ENCODE measurements around the gene OR5H6. TPM values are rescaled to one million over a fixed set of nuclear protein-coding genes. Genes with fewer than 3 reads are reported as not detected.
"Not testable (repeated sequence)": the region's sequence is repeated elsewhere in the genome, so short reads cannot be mapped to it uniquely, and the experiment has no call there.

OR5H6 gene
- not detected for polyA plus RNA-seq

DNA sequence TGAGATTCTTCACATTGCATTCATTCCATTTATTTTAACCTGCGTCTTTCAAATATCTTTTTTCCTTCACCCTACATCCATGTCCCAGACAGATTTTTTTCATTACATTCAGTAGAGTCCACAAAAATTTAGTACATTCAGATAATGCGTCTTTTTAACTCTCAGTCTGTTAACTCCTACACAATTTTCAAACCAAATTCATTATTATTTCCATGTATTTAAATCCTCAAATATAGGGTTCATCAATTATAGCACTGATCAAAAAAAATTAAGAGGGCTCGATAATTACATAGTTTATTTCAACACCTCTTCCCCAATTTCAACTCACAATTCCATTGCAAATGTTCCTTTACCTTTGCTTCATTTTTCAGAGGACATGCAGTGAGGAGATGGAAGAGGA lies at the start of gene OR5H6:
Gene OR5H6 (plus strand): TSS at position 301 of the 400 bp plus-strand sequence. CDS start 89 bp downstream, at position 390.
- no peaks in the 10 kb centered on the region for H3K4me1 ChIP-seq (ENCODE audit: control insufficient read depth in 2 of 2, insufficient read depth in 2 of 2, low read length in 1 of 2)
- H3K9me3 ChIP-seq (ENCODE audit: control insufficient read depth in 2 of 2, insufficient read depth in 1 of 2, low read depth in 1 of 2, low read length in 1 of 2): no peaks in the 10 kb centered on the region
- no peak within 1 kb of the TSS for H3K4me3 ChIP-seq (ENCODE audit: low read depth in 1 of 2, low read length in 2 of 2)
- H3K27ac ChIP-seq (ENCODE audit: low read depth in 2 of 2, low read length in 1 of 2): no peak within 1 kb of the TSS
- H3K27me3 ChIP-seq (ENCODE audit: control insufficient read depth in 1 of 2, insufficient read depth in 2 of 2, low read length in 2 of 2): no peaks in the 10 kb centered on the region
- WGBS, 2 donors: 77 to 82% methylated on average over 3 of the region's 3 CpGs
- no peaks in the 10 kb centered on the region for H3K36me3 ChIP-seq (ENCODE audit: control insufficient read depth in 2 of 2, insufficient read depth in 2 of 2, low read length in 1 of 2)

DNA sequence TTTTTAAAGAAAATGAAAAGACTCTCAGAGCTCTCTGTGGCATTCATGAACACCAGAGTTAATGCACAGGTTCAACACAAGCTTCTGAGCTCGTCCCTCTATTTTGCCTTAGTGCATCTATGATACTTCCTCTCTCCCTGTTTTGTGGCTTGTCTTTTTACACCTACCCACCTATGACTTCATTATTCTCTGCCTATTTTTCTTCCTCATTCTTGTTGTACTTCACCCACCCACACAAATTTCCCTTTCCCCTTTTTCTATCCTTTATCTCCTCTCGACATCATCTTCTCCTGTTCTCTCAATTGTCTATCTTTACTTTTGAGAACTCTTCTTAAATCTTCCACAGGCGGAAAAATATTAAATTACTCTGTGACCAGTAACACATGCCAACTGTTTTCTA lies 49.0 kb upstream of the OR5H6 start:
- Histone ChIP-seq H3K36me3 (ENCODE audit: control insufficient read depth in 2 of 2, insufficient read depth in 2 of 2, low read length in 1 of 2) (no peaks in the 10 kb centered on the region), H3K4me3 (ENCODE audit: low read depth in 1 of 2, low read length in 2 of 2) (no peak overlapping the region), H3K27ac (ENCODE audit: low read depth in 2 of 2, low read length in 1 of 2) (no peak overlapping the region), H3K9me3 (ENCODE audit: control insufficient read depth in 2 of 2, insufficient read depth in 1 of 2, low read depth in 1 of 2, low read length in 1 of 2) (peaks cover 0 to 2% of the 10 kb centered on the region in 2 donors), H3K27me3 (ENCODE audit: control insufficient read depth in 1 of 2, insufficient read depth in 2 of 2, low read length in 2 of 2) (no peaks in the 10 kb centered on the region), H3K4me1 (ENCODE audit: control insufficient read depth in 2 of 2, insufficient read depth in 2 of 2, low read length in 1 of 2) (no peaks in the 10 kb centered on the region)
- 62 to 66% methylated on average over 3 of the region's 3 CpGs for WGBS, 2 donors

DNA sequence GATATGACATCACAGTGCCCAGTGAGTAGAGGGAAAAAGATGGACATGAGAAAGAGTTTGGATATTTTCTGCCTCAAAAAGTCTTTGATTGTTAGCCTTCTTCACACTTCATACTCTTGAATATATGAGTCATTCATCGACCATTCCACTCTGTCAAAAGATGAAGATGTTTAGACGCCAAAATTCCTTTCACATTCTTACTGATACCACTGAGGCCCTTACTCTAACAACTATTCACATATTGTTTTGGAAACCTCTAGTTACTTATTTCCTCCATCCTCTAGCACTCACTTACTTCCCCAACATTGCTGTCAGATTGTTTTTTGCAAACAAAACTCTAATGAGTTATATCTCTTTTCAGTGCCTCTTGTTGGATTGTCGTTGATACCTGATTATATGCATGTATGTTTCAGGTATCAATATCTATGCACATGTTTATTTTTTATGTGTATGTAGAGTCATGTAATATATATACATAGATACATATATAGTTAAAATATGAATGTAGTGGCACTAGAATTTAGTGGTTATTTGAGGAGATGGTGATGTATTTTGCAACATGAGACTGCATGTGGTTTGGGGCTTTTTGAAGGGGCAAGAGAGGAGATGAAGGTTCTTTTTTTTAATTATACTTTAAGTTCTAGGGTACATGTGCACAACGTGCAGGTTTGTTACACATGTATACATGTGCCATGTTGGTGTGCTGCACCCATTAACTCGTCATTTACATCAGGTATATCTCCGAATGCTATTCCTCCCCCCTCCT lies 40.0 kb upstream of the OR5H6 start:
- Histone ChIP-seq H3K36me3 (ENCODE audit: control insufficient read depth in 2 of 2, insufficient read depth in 2 of 2, low read length in 1 of 2) (no peaks in the 10 kb centered on the region), H3K9me3 (ENCODE audit: control insufficient read depth in 2 of 2, insufficient read depth in 1 of 2, low read depth in 1 of 2, low read length in 1 of 2) (no peaks in the 10 kb centered on the region), H3K27ac (ENCODE audit: low read depth in 2 of 2, low read length in 1 of 2) (no peak overlapping the region), H3K27me3 (ENCODE audit: control insufficient read depth in 1 of 2, insufficient read depth in 2 of 2, low read length in 2 of 2) (no peaks in the 10 kb centered on the region), H3K4me3 (ENCODE audit: low read depth in 1 of 2, low read length in 2 of 2) (no peak overlapping the region), H3K4me1 (ENCODE audit: control insufficient read depth in 2 of 2, insufficient read depth in 2 of 2, low read length in 1 of 2) (no peaks in the 10 kb centered on the region)
- 76 to 77% methylated on average over 5 to 6 of the region's 6 CpGs for WGBS, 2 donors

DNA sequence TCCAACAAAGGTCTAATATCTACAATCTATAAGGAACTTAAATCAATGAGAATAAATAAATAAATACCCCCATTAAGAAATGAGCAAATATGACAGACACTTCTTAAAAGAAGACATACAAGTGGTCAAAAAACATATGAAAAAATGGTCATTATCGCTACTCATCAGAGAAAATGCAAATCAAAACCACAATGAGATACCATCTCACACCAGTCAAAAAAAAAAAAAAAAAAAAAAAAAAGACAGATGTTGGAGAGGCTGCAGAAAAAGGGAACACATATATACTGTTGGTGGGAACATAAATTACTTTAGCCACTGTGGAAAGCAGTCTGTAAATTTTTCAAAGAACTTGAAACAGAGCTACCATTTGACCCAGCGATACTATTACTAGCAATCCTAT lies 31.6 kb upstream of the OR5H6 start:
- H3K27ac ChIP-seq (ENCODE audit: low read depth in 2 of 2, low read length in 1 of 2): no peak overlapping the region
- no peaks in the 10 kb centered on the region for H3K9me3 ChIP-seq (ENCODE audit: control insufficient read depth in 2 of 2, insufficient read depth in 1 of 2, low read depth in 1 of 2, low read length in 1 of 2)
- H3K27me3 ChIP-seq (ENCODE audit: control insufficient read depth in 1 of 2, insufficient read depth in 2 of 2, low read length in 2 of 2): no peaks in the 10 kb centered on the region
- 83 to 86% methylated on average over 2 of the region's 2 CpGs for WGBS, 2 donors
- H3K36me3 ChIP-seq (ENCODE audit: control insufficient read depth in 2 of 2, insufficient read depth in 2 of 2, low read length in 1 of 2): no peaks in the 10 kb centered on the region
- no peak overlapping the region for H3K4me3 ChIP-seq (ENCODE audit: low read depth in 1 of 2, low read length in 2 of 2)
- H3K4me1 ChIP-seq (ENCODE audit: control insufficient read depth in 2 of 2, insufficient read depth in 2 of 2, low read length in 1 of 2): no peaks in the 10 kb centered on the region

DNA sequence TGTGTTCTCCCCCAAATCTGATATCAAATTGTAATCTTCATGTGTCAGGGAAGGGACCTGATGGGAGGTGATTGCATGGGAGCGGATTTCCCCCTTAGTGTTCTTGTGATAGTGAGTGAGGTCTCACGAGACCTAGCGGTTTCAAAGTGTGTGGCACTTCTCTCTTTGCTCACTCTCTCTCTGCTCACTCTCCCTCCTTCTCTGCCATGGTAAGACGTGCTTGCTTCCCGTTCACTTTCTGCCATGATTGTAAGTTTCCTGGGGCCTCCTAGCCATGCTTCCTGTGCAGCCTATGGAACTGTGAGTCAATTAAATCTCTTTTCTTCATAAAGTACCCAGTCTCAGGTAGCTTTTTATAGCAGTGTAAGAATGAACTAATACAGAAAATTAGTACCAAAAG lies 30.6 kb upstream of the OR5H6 start:
- Histone ChIP-seq H3K27me3 (ENCODE audit: control insufficient read depth in 1 of 2, insufficient read depth in 2 of 2, low read length in 2 of 2) (no peaks in the 10 kb centered on the region), H3K27ac (ENCODE audit: low read depth in 2 of 2, low read length in 1 of 2) (no peak overlapping the region), H3K9me3 (ENCODE audit: control insufficient read depth in 2 of 2, insufficient read depth in 1 of 2, low read depth in 1 of 2, low read length in 1 of 2) (no peaks in the 10 kb centered on the region), H3K4me1 (ENCODE audit: control insufficient read depth in 2 of 2, insufficient read depth in 2 of 2, low read length in 1 of 2) (no peaks in the 10 kb centered on the region), H3K36me3 (ENCODE audit: control insufficient read depth in 2 of 2, insufficient read depth in 2 of 2, low read length in 1 of 2) (no peaks in the 10 kb centered on the region), H3K4me3 (ENCODE audit: low read depth in 1 of 2, low read length in 2 of 2) (no peak overlapping the region)
- WGBS, 2 donors: 62 to 73% methylated on average over 5 of the region's 5 CpGs

DNA sequence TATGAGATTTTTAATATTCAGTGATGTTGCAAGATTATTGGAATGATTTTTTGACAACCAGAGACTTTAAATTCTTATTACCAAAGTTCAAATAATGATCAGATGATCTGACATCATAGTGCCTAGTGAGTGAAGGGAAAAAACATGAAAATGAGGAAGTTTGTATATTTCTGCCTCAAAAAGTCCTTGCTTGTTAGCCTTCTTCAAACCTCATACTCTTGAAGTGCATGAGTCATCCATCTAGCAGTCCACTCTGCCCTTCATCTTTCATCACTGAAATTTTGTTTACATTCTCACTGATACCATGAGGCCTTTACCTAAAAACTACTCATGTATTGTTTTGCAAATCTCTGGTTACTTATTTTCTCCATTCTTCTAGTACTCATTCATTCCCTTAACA lies 23.9 kb upstream of the OR5H6 start:
- Histone ChIP-seq H3K36me3 (ENCODE audit: control insufficient read depth in 2 of 2, insufficient read depth in 2 of 2, low read length in 1 of 2) (no peaks in the 10 kb centered on the region), H3K27me3 (ENCODE audit: control insufficient read depth in 1 of 2, insufficient read depth in 2 of 2, low read length in 2 of 2) (no peaks in the 10 kb centered on the region), H3K4me3 (ENCODE audit: low read depth in 1 of 2, low read length in 2 of 2) (no peak overlapping the region), H3K4me1 (ENCODE audit: control insufficient read depth in 2 of 2, insufficient read depth in 2 of 2, low read length in 1 of 2) (no peaks in the 10 kb centered on the region), H3K9me3 (ENCODE audit: control insufficient read depth in 2 of 2, insufficient read depth in 1 of 2, low read depth in 1 of 2, low read length in 1 of 2) (no peaks in the 10 kb centered on the region), H3K27ac (ENCODE audit: low read depth in 2 of 2, low read length in 1 of 2) (no peak overlapping the region)

DNA sequence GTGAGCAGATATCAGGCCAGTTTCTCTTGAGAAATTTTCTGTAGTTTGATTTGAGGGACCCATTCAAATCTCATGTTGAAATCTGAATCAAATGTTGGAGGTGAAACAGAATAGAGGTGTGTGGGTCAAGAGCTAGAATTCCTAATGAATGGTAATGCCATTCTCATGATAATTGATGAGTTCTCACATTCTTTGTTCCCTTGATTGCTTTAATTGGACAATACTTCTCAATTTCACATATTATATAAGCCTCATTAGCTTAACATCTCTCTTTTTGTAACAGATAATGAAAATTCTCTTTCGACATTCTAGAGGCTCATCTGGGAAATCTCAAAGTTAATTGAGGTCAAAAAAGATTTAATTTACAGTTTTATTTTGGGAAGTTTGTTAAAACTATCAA lies 21.9 kb upstream of the OR5H6 start:
- H3K9me3 ChIP-seq (ENCODE audit: control insufficient read depth in 2 of 2, insufficient read depth in 1 of 2, low read depth in 1 of 2, low read length in 1 of 2): no peaks in the 10 kb centered on the region
- WGBS, 2 donors: 72 to 77% methylated on average over 1 of the region's 1 CpG

DNA sequence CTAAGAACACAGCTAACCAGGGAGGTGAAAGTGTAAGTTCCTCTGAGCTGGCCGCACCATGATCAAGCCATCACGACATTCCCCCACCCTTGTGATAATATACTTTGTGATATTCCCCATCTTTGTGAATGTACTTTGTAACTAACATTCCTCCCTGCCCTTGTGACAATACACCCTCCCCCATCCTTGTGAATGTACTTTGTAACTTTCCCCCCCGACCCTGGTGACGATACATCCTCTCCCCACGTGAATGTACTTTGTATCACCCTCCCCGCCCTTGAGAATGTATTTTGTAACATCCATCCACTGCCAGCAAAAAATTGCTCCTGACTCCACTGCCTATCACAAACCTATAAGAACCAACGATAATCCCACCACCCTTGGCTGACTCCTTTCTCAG lies 20.2 kb upstream of the OR5H6 start:
- H3K4me1 ChIP-seq (ENCODE audit: control insufficient read depth in 2 of 2, insufficient read depth in 2 of 2, low read length in 1 of 2): no peaks in the 10 kb centered on the region
- H3K27me3 ChIP-seq (ENCODE audit: control insufficient read depth in 1 of 2, insufficient read depth in 2 of 2, low read length in 2 of 2): no peaks in the 10 kb centered on the region
- 65 to 73% methylated on average over 7 of the region's 7 CpGs for WGBS, 2 donors
- no peaks in the 10 kb centered on the region for H3K36me3 ChIP-seq (ENCODE audit: control insufficient read depth in 2 of 2, insufficient read depth in 2 of 2, low read length in 1 of 2)
- no peak overlapping the region for H3K27ac ChIP-seq (ENCODE audit: low read depth in 2 of 2, low read length in 1 of 2)
- H3K9me3 ChIP-seq (ENCODE audit: control insufficient read depth in 2 of 2, insufficient read depth in 1 of 2, low read depth in 1 of 2, low read length in 1 of 2): no peaks in the 10 kb centered on the region
- no peak overlapping the region for H3K4me3 ChIP-seq (ENCODE audit: low read depth in 1 of 2, low read length in 2 of 2)

More for the DNA sequence above, 21.9 kb upstream of the OR5H6 start:
- H3K27ac ChIP-seq (ENCODE audit: low read depth in 2 of 2, low read length in 1 of 2): no peak overlapping the region
- no peaks in the 10 kb centered on the region for H3K4me1 ChIP-seq (ENCODE audit: control insufficient read depth in 2 of 2, insufficient read depth in 2 of 2, low read length in 1 of 2)
- no peaks in the 10 kb centered on the region for H3K36me3 ChIP-seq (ENCODE audit: control insufficient read depth in 2 of 2, insufficient read depth in 2 of 2, low read length in 1 of 2)
- no peaks in the 10 kb centered on the region for H3K27me3 ChIP-seq (ENCODE audit: control insufficient read depth in 1 of 2, insufficient read depth in 2 of 2, low read length in 2 of 2)
- no peak overlapping the region for H3K4me3 ChIP-seq (ENCODE audit: low read depth in 1 of 2, low read length in 2 of 2)

DNA sequence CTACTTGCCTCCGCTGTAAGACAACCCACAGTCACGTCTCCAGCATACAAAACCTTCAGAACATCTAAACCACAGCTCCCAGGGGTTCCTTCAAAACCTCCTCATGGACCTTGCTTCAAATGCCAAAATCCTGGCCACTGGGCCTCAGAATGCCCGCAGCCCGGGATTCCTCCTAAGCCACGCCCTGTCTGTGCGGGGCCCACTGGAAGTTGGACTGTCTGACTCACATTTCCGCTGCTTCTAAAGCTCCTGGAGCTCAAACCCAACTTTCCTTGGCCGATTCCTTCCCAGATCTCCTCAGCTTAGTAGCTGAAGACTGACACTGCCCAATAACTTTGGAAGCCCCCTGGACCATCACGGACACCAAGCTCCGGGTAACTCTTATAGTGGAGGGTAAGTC lies 17.9 kb upstream of the OR5H6 start:
- H3K4me3 ChIP-seq (ENCODE audit: low read depth in 1 of 2, low read length in 2 of 2): no peak overlapping the region
- 89 to 91% methylated on average over 10 of the region's 10 CpGs for WGBS, 2 donors

DNA sequence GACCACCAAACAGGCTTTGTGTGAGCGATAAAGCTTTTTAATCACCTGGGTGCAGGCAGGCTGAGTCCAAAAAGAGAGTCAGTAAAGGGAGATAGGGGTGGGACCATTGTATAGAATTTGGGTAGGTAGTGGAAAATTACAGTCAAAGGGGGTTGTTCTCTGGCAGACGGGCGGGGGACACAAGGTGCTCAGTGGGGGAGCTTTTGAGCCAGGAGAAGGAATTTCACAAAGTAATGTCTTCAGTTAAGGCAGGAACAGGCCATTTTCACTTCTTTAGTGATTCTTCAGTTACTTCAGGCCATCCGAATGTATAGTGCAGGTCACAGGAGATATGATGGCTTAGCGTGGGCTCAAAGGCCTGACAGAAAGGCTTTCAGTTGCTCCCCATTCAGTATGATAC lies 8.0 kb upstream of the OR5H6 start:
- not testable (repeated sequence) for H3K4me1 ChIP-seq (ENCODE audit: control insufficient read depth in 2 of 2, insufficient read depth in 2 of 2, low read length in 1 of 2); H3K4me3 ChIP-seq (ENCODE audit: low read depth in 1 of 2, low read length in 2 of 2); H3K27me3 ChIP-seq (ENCODE audit: control insufficient read depth in 1 of 2, insufficient read depth in 2 of 2, low read length in 2 of 2); H3K27ac ChIP-seq (ENCODE audit: low read depth in 2 of 2, low read length in 1 of 2); H3K9me3 ChIP-seq (ENCODE audit: control insufficient read depth in 2 of 2, insufficient read depth in 1 of 2, low read depth in 1 of 2, low read length in 1 of 2); H3K36me3 ChIP-seq (ENCODE audit: control insufficient read depth in 2 of 2, insufficient read depth in 2 of 2, low read length in 1 of 2)
- WGBS, 2 donors: 66 to 67% methylated on average over 5 of the region's 5 CpGs

More for the DNA sequence above, 17.9 kb upstream of the OR5H6 start:
- H3K27me3 ChIP-seq (ENCODE audit: control insufficient read depth in 1 of 2, insufficient read depth in 2 of 2, low read length in 2 of 2): no peaks in the 10 kb centered on the region
- H3K9me3 ChIP-seq (ENCODE audit: control insufficient read depth in 2 of 2, insufficient read depth in 1 of 2, low read depth in 1 of 2, low read length in 1 of 2): no peaks in the 10 kb centered on the region
- no peak overlapping the region for H3K27ac ChIP-seq (ENCODE audit: low read depth in 2 of 2, low read length in 1 of 2)
- no peaks in the 10 kb centered on the region for H3K4me1 ChIP-seq (ENCODE audit: control insufficient read depth in 2 of 2, insufficient read depth in 2 of 2, low read length in 1 of 2)
- H3K36me3 ChIP-seq (ENCODE audit: control insufficient read depth in 2 of 2, insufficient read depth in 2 of 2, low read length in 1 of 2): no peaks in the 10 kb centered on the region
